HepG2 (cell line): ENCODE data around the gene ALDH3B2. TPM values are rescaled to one million over a fixed set of nuclear protein-coding genes. Genes with fewer than 3 reads are reported as not detected.

Experiments used
- CAMTA2 ChIP-seq: sonication (generic); formaldehyde crosslinking; IDR thresholded peaks from 2 replicates; pipeline ENCODE4 v1.4.0; 2020; ENCODE audit warnings: mild to moderate bottlenecking, missing genetic modification reagents, borderline replicate concordance
- CC2D1A ChIP-seq: sonication (generic); formaldehyde crosslinking; IDR thresholded peaks from 2 replicates; pipeline ENCODE4 v1.8.1; 2023; ENCODE audit warnings: mild to moderate bottlenecking, missing genetic modification reagents
- CHCHD3 ChIP-seq: sonication (generic); formaldehyde crosslinking; IDR thresholded peaks from 2 replicates; pipeline ENCODE4 v1.8.0; 2022; ENCODE audit warnings: mild to moderate bottlenecking, missing genetic modification reagents, moderate library complexity
- HOXA3 ChIP-seq: sonication (generic); formaldehyde crosslinking; IDR thresholded peaks from 2 replicates; pipeline ENCODE4 v1.5.0; 2020; ENCODE audit warnings: missing genetic modification reagents
- KDM1A ChIP-seq: IDR thresholded peaks from 2 replicates; pipeline ENCODE4 v1.6.1; 2016; ENCODE audit warnings: missing compliant biosample characterization
- KMT2A ChIP-seq: sonication (generic); formaldehyde crosslinking; IDR thresholded peaks from 2 replicates; pipeline ENCODE4 v1.4.0; 2020; ENCODE audit warnings: missing genetic modification reagents
- MTERF4 ChIP-seq: sonication (generic); formaldehyde crosslinking; IDR thresholded peaks from 2 replicates; pipeline ENCODE4 v1.8.0; 2023; ENCODE audit warnings: mild to moderate bottlenecking, missing genetic modification reagents
- MTF2 ChIP-seq: sonication (generic); formaldehyde crosslinking; IDR thresholded peaks from 2 replicates; pipeline ENCODE4 v1.5.0; 2020; ENCODE audit warnings: missing genetic modification reagents, borderline replicate concordance
- MXD1 ChIP-seq: sonication (generic); formaldehyde crosslinking; IDR thresholded peaks from 2 replicates; pipeline ENCODE4 v1.4.0; 2020; ENCODE audit warnings: mild to moderate bottlenecking, missing genetic modification reagents
- MXD3 ChIP-seq: IDR thresholded peaks from 2 replicates; pipeline ENCODE4 v1.6.1; 2016; ENCODE audit warnings: mild to moderate bottlenecking, missing biosample characterization, missing genetic modification reagents
- MXD4 ChIP-seq: IDR thresholded peaks from 2 replicates; pipeline ENCODE4 v1.6.1; 2016; ENCODE audit warnings: mild to moderate bottlenecking, missing biosample characterization, missing genetic modification reagents
- NFKB2 ChIP-seq: sonication (generic); formaldehyde crosslinking; IDR thresholded peaks from 2 replicates; pipeline ENCODE4 v1.4.0; 2020; ENCODE audit warnings: missing genetic modification reagents, borderline replicate concordance
- PHF20 ChIP-seq: sonication (generic); formaldehyde crosslinking; IDR thresholded peaks from 2 replicates; pipeline ENCODE4 v1.5.0; 2020; ENCODE audit warnings: mild to moderate bottlenecking, missing genetic modification reagents
- RBFOX2 ChIP-seq: fragments of 200-400 bp; formaldehyde crosslinking; IDR thresholded peaks from 2 replicates; pipeline ENCODE4 v1.6.1; 2017; ENCODE audit warnings: low read depth, mild to moderate bottlenecking, low read length
- SPEN ChIP-seq: sonication (generic); formaldehyde crosslinking; IDR thresholded peaks from 2 replicates; pipeline ENCODE4 v1.5.1; 2020; ENCODE audit warnings: low read depth, mild to moderate bottlenecking, missing genetic modification reagents
- ZNF274 ChIP-seq: sonication (generic); formaldehyde crosslinking; IDR thresholded peaks from 2 replicates; pipeline ENCODE4 v1.5.1; 2020; ENCODE audit warnings: mild to moderate bottlenecking, missing genetic modification reagents
- ZNF317 ChIP-seq: sonication (generic); formaldehyde crosslinking; IDR thresholded peaks from 2 replicates; pipeline ENCODE4 v1.5.0; 2020; ENCODE audit warnings: mild to moderate bottlenecking, missing genetic modification reagents
- ZNF335 ChIP-seq: sonication (generic); formaldehyde crosslinking; IDR thresholded peaks from 2 replicates; pipeline ENCODE4 v1.4.0; 2020; ENCODE audit warnings: missing genetic modification reagents
- ZNF431 ChIP-seq: sonication (generic); formaldehyde crosslinking; IDR thresholded peaks from 2 replicates; pipeline ENCODE4 v1.9.0; 2022; ENCODE audit warnings: missing genetic modification reagents, low read depth, mild to moderate bottlenecking, borderline replicate concordance
- ZNF510 ChIP-seq: sonication (generic); formaldehyde crosslinking; IDR thresholded peaks from 2 replicates; pipeline ENCODE4 v1.4.0; 2020; ENCODE audit warnings: low read depth, mild to moderate bottlenecking, missing genetic modification reagents
- ZNF557 ChIP-seq: sonication (generic); formaldehyde crosslinking; IDR thresholded peaks from 2 replicates; pipeline ENCODE4 v1.4.0; 2020; ENCODE audit warnings: missing genetic modification reagents
- ZNF781 ChIP-seq: sonication (generic); formaldehyde crosslinking; IDR thresholded peaks from 2 replicates; pipeline ENCODE4 v1.5.1; 2020; ENCODE audit warnings: borderline replicate concordance, mild to moderate bottlenecking, missing genetic modification reagents; ENCODE audit errors: not compliant biosample characterization
- polyA plus RNA-seq, 8 experiments: library from polyadenylated mRNA; depleted of rRNA in 3 of 8; stranded (reverse) in 7 of 8; unstranded in 1 of 8; fragments of >200 nt; fragmentation: Illumina TruSeq in 4 of 8; extraction: Trizol in 4 of 8; gene quantifications; 2 replicates each; pipeline versions ENCODE4 v1.2.1 to v1.2.3, GENCODE V29; 2011 to 2016; ENCODE audit warnings: low read depth in 4 of 8, missing spikeins in 1 of 8, mixed read lengths in 1 of 8; ENCODE audit not compliant: insufficient read depth in 1 of 8
- total RNA-seq, 5 experiments: library from RNA; depleted of rRNA; stranded (reverse); fragments of >200 nt; fragmentation: Illumina TruSeq; extraction: Trizol; gene quantifications; 2 replicates each; pipeline ENCODE4 v1.2.3, GENCODE V29; 2016; ENCODE audit warnings: low read depth in 1 of 5
- TF ChIP-seq, protein P1 (sequence below): sonication (generic); formaldehyde crosslinking; IDR thresholded peaks from 2 replicates; pipeline ENCODE4 v1.5.0; 2020; ENCODE audit warnings: mild to moderate bottlenecking, missing genetic modification reagents, borderline replicate concordance
- TF ChIP-seq, protein P2 (sequence below): sonication (generic); formaldehyde crosslinking; IDR thresholded peaks from 2 replicates; pipeline ENCODE4 v1.4.0; 2020; ENCODE audit warnings: missing genetic modification reagents; ENCODE audit errors: not compliant biosample characterization
- TF ChIP-seq, protein P3 (sequence below): sonication (generic); formaldehyde crosslinking; IDR thresholded peaks from 2 replicates; pipeline ENCODE4 v1.5.0; 2020; ENCODE audit warnings: missing genetic modification reagents

Gene ALDH3B2
- total and polyA plus RNA-seq, 2 of the 13 experiments (the other 11 are each of a cell fraction or from before 2014, with no cell fraction given), result not detected

DNA sequence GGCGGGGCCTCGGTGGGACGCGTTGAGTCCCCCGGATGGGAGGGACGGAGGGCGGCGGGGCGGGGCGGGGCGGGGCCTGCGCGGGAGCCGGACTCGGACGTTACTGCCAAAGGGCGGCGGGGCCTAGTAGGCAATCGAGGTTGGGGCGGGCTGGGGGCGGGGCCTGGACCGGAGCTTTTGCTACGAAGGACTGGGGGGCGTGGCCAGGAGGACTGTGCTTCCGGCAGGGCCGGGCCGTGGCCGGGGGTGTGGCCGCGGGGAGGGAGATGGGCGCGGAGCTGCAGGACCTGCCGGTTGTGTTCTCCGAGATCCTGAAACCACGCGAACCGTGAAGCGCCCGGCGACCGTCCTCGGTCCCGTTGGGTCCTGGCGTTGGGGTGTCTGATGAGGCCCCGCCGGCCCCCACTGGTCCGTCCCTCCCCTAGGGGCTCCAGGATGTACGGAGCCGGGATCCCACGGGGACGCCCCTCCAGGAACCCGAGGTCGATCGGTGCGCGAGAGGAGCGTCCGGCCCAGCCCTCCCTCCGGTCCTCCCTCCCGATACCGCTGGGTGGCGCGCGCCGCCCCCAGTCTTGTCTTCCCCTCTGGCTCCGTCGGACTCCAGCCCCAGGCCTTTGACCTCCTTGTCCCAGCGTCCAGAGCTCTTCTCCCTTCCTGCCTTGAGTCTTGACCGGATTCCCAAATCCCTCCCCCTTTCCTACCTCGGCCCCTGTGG, 44.0 kb downstream of the ALDH3B2 start (continued):
- TF ChIP-seq MXD3 (CRISPR knock-in tag), result peak; percentile 74; the same call in 1 of the 2 replicates
- TF ChIP-seq MTERF4 (CRISPR knock-in tag), result peak; percentile 83
- TF ChIP-seq, protein P1, sequence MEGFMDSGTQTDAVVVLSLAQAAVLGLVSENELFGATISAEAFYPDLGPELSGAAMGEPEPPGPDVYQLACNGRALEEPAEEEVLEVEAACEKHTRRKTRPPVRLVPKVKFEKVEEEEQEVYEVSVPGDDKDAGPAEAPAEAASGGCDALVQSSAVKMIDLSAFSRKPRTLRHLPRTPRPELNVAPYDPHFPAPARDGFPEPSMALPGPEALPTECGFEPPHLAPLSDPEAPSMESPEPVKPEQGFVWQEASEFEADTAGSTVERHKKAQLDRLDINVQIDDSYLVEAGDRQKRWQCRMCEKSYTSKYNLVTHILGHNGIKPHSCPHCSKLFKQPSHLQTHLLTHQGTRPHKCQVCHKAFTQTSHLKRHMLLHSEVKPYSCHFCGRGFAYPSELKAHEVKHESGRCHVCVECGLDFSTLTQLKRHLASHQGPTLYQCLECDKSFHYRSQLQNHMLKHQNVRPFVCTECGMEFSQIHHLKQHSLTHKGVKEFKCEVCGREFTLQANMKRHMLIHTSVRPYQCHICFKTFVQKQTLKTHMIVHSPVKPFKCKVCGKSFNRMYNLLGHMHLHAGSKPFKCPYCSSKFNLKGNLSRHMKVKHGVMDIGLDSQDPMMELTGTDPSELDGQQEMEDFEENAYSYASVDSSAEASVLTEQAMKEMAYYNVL (CRISPR knock-in tag), result peak; percentile 73; the same call in 1 of the 2 replicates
- TF ChIP-seq ZNF781, result no peak
- 0 out of 2 replicates have a peak, but pooled peaks have one; percentile 82 for TF ChIP-seq CAMTA2 (CRISPR knock-in tag)
- TF ChIP-seq SPEN (CRISPR knock-in tag), result peak; percentile 70
- TF ChIP-seq MXD4 (CRISPR knock-in tag), result peak; percentile 82; the same call in 1 of the 2 replicates
- TF ChIP-seq ZNF557 (CRISPR knock-in tag), result 0 out of 2 replicates have a peak, but pooled peaks have one; percentile 70
- TF ChIP-seq MXD1 (CRISPR knock-in tag), result peak; percentile 49; the same call in 1 of the 2 replicates
- TF ChIP-seq PHF20 (CRISPR knock-in tag), result peak; percentile 11; the same call in 1 of the 2 replicates
- TF ChIP-seq, protein P2, sequence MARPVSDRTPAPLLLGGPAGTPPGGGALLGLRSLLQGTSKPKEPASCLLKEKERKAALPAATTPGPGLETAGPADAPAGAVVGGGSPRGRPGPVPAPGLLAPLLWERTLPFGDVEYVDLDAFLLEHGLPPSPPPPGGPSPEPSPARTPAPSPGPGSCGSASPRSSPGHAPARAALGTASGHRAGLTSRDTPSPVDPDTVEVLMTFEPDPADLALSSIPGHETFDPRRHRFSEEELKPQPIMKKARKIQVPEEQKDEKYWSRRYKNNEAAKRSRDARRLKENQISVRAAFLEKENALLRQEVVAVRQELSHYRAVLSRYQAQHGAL (CRISPR knock-in tag), result peak; percentile 78
- no peak for TF ChIP-seq ZNF274 (CRISPR knock-in tag)
- peak; percentile 85 for TF ChIP-seq HOXA3
- TF ChIP-seq KDM1A (CRISPR knock-in tag), result no peak
- TF ChIP-seq RBFOX2, result peak; percentile 84
- TF ChIP-seq NFKB2 (CRISPR knock-in tag), result peak; percentile 82; the same call in 1 of the 2 replicates
- peak; percentile 58; the same call in 1 of the 2 replicates for TF ChIP-seq ZNF317 (CRISPR knock-in tag)
- peak; percentile 75 for TF ChIP-seq ZNF335 (CRISPR knock-in tag)
- no peak for TF ChIP-seq ZNF510 (CRISPR knock-in tag)
- TF ChIP-seq, protein P3, sequence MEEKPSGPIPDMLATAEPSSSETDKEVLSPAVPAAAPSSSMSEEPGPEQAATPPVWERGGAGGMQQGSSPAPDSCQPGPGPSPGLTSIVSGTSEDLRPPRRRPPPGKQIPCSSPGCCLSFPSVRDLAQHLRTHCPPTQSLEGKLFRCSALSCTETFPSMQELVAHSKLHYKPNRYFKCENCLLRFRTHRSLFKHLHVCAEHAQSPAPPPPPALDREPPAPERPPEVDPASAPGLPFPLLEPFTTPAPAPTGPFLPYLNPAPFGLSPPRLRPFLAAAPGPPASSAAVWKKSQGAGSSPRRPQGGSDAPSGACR, result no peak
- no peak for TF ChIP-seq ZNF431
- no peak for TF ChIP-seq CHCHD3 (CRISPR knock-in tag)
- no peak for TF ChIP-seq MTF2 (CRISPR knock-in tag)
- TF ChIP-seq KMT2A (CRISPR knock-in tag), result peak; percentile 63; the same call in 1 of the 2 replicates
- no peak for TF ChIP-seq CC2D1A (CRISPR knock-in tag)
